ENCODE measurements around the gene TXNRD3. TPM values are rescaled to one million over a fixed set of nuclear protein-coding genes. Genes with fewer than 3 reads are reported as not detected.

TXNRD3 gene
- total and polyA plus RNA-seq, 2 experiments from 2014 or later, result 15.7 to 16.2 TPM

- Histone ChIP-seq H3K9ac (no peak overlapping the region), H3K27me3 (replicated peaks; ENCODE audit: insufficient read depth) (peaks cover 11% of the 10 kb centered on the region), H3K4me2 (ENCODE audit: unreplicated experiment) (no peak overlapping the region), H3F3A (ENCODE audit: insufficient read depth) (peaks cover 16% of the 10 kb centered on the region; the same call in 1 of the 2 replicates), H3K27ac (no peak overlapping the region), H3K79me2 (ENCODE audit: insufficient read depth) (no peaks in the 10 kb centered on the region), H3K9me3 (ENCODE audit: low read depth) (no peaks in the 10 kb centered on the region), H4K20me1 (ENCODE audit: insufficient read depth) (no peaks in the 10 kb centered on the region), H3K9me2 (ENCODE audit: insufficient read depth) (no peaks in the 10 kb centered on the region), H3K36me3 (ENCODE audit: low read depth) (no peaks in the 10 kb centered on the region), H3K4me3 (no peak overlapping the region), H3K4me1 (ENCODE audit: insufficient read depth) (no peaks in the 10 kb centered on the region), H2AFZ (no peak overlapping the region)
- in situ Hi-C loops (cut with MboI), result no loop called here
- DNase-seq, result peak; percentile 50
- 42 to 44% methylated on average over 7 of the region's 7 CpGs for WGBS, 2 experiments (ENCODE audit: low coverage in 1 of 2, low lambda C conversion rate in 2 of 2, missing lambda C conversion rate in 2 of 2)
- TF ChIP-seq EZH2phosphoT487 (IDR thresholded peaks at IDR 0.05; ENCODE audit: insufficient read depth, low read depth), result no peak
- TF ChIP-seq EZH2 (IDR thresholded peaks at IDR 0.05; ENCODE audit: insufficient read depth, poor library complexity, severe bottlenecking), result no peak
Observed at GRCh38 chr3:126684218-126684751, 29.4 kb upstream of the TXNRD3 start.

DNA sequence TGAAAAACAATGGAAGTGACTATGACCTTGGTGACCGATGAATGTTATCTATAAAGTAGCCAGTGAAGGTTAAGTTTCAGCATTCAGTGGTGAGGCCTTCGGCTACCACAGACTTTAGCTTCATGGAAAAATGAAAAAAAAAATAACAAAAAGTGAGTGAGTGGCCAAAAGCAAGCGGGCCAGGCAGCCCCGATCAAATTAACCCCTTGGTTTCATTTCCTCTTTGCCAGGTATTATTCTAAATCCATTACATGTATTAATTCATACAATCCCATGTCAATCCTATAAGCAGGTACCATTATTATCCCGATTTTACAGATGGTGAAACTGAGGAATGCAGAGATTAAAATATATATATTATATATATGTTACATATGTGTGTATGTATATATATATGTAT is 28.1 kb upstream of the TXNRD3 start:
- peaks cover 16% of the 10 kb centered on the region; the same call in 1 of the 2 replicates for H3F3A ChIP-seq (ENCODE audit: insufficient read depth)
- H3K4me3 ChIP-seq, result no peak overlapping the region
- no peak for DNase-seq
- no peaks in the 10 kb centered on the region for H3K36me3 ChIP-seq (ENCODE audit: low read depth)
- no peaks in the 10 kb centered on the region for H3K9me3 ChIP-seq (ENCODE audit: low read depth)
- H3K9ac ChIP-seq, result no peak overlapping the region
- peaks cover 3% of the 10 kb centered on the region for H3K27me3 ChIP-seq (replicated peaks; ENCODE audit: insufficient read depth)
- no peaks in the 10 kb centered on the region for H4K20me1 ChIP-seq (ENCODE audit: insufficient read depth)
- in situ Hi-C loops (cut with MboI), result no loop called here
- H2AFZ ChIP-seq, result no peak overlapping the region
- no peak overlapping the region for H3K4me2 ChIP-seq (ENCODE audit: unreplicated experiment)
- H3K27ac ChIP-seq, result no peak overlapping the region
- no peaks in the 10 kb centered on the region for H3K79me2 ChIP-seq (ENCODE audit: insufficient read depth)
- WGBS, 2 experiments (ENCODE audit: low coverage in 1 of 2, low lambda C conversion rate in 2 of 2, missing lambda C conversion rate in 2 of 2), result 65% methylated on average over 5 of the region's 5 CpGs
- no peak for TF ChIP-seq EZH2 (IDR thresholded peaks at IDR 0.05; ENCODE audit: insufficient read depth, poor library complexity, severe bottlenecking)
- TF ChIP-seq EZH2phosphoT487 (IDR thresholded peaks at IDR 0.05; ENCODE audit: insufficient read depth, low read depth), result no peak
- H3K9me2 ChIP-seq (ENCODE audit: insufficient read depth), result no peaks in the 10 kb centered on the region
- no peaks in the 10 kb centered on the region for H3K4me1 ChIP-seq (ENCODE audit: insufficient read depth)

DNA sequence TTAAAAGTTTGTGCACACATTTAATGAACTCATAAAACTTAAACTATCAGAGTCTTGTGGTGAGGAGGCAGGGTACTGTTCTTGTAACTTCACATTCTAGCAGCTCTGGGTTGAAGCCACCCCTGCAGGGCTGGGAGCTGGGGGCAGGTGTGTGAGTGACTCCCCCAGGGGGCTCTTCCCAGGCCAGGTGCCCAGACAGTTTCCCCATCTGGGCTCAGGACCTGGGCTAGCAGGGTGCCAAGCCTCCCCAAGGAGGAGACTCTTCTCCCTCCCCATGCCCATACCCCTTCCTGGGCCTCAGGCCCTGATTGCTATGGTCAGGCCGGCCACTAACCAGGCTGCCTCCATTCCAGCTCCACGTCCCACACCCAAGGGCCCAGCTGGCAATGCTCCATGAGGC is 27.1 kb upstream of the TXNRD3 start:
- in situ Hi-C loops (cut with MboI), result no loop called here
- DNase-seq, result no peak
- no peak overlapping the region for H3K27ac ChIP-seq
- no peaks in the 10 kb centered on the region for H3K36me3 ChIP-seq (ENCODE audit: low read depth)
- no peaks in the 10 kb centered on the region for H3K9me2 ChIP-seq (ENCODE audit: insufficient read depth)
- H3K4me2 ChIP-seq (ENCODE audit: unreplicated experiment), result no peak overlapping the region
- no peak overlapping the region for H3K4me3 ChIP-seq
- no peak for TF ChIP-seq EZH2phosphoT487 (IDR thresholded peaks at IDR 0.05; ENCODE audit: insufficient read depth, low read depth)
- TF ChIP-seq EZH2 (IDR thresholded peaks at IDR 0.05; ENCODE audit: insufficient read depth, poor library complexity, severe bottlenecking), result no peak
- peaks cover 16% of the 10 kb centered on the region; the same call in 1 of the 2 replicates for H3F3A ChIP-seq (ENCODE audit: insufficient read depth)
- no peaks in the 10 kb centered on the region for H3K9me3 ChIP-seq (ENCODE audit: low read depth)
- no peak overlapping the region for H3K9ac ChIP-seq
- H3K4me1 ChIP-seq (ENCODE audit: insufficient read depth), result no peaks in the 10 kb centered on the region
- no peak overlapping the region for H2AFZ ChIP-seq
- H3K79me2 ChIP-seq (ENCODE audit: insufficient read depth), result no peaks in the 10 kb centered on the region
- WGBS, 2 experiments (ENCODE audit: low coverage in 1 of 2, low lambda C conversion rate in 2 of 2, missing lambda C conversion rate in 2 of 2), result 49 to 54% methylated on average over 2 of the region's 2 CpGs
- H4K20me1 ChIP-seq (ENCODE audit: insufficient read depth), result no peaks in the 10 kb centered on the region
- H3K27me3 ChIP-seq (replicated peaks; ENCODE audit: insufficient read depth), result no peaks in the 10 kb centered on the region; the same call in 1 of the 2 replicates

DNA sequence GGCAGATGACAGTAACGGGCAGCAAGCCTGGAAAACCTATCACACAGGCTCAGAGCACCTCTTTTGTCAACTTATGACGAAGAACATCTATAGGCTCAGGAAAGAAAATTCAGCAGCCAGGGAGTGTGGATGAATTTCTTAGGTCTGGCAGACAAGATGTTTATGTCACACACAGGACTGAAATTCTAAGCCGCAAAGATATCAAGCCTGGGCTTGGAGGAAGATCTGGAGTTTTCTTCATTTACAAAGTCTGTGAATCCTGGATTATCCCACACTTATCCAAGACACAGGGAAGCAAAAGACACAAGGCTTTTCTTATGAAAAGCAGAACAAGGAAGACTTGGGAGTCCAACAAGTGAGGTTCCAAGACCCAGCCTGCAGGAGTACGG is 25.7 kb upstream of the TXNRD3 start:
- H3K4me1 ChIP-seq (ENCODE audit: insufficient read depth), result no peaks in the 10 kb centered on the region
- H3F3A ChIP-seq (ENCODE audit: insufficient read depth), result peaks cover 16% of the 10 kb centered on the region; the same call in 1 of the 2 replicates
- H3K9me2 ChIP-seq (ENCODE audit: insufficient read depth), result no peaks in the 10 kb centered on the region
- H3K4me2 ChIP-seq (ENCODE audit: unreplicated experiment), result no peak overlapping the region
- no peak overlapping the region for H3K27ac ChIP-seq
- H3K9ac ChIP-seq, result no peak overlapping the region
- no peak overlapping the region for H2AFZ ChIP-seq
- in situ Hi-C loops (cut with MboI), result no loop called here
- no peaks in the 10 kb centered on the region for H3K79me2 ChIP-seq (ENCODE audit: insufficient read depth)
- TF ChIP-seq EZH2 (IDR thresholded peaks at IDR 0.05; ENCODE audit: insufficient read depth, poor library complexity, severe bottlenecking) (no peak), EZH2phosphoT487 (IDR thresholded peaks at IDR 0.05; ENCODE audit: insufficient read depth, low read depth) (no peak)
- no peak for DNase-seq
- no peaks in the 10 kb centered on the region for H4K20me1 ChIP-seq (ENCODE audit: insufficient read depth)
- no peaks in the 10 kb centered on the region for H3K9me3 ChIP-seq (ENCODE audit: low read depth)
- WGBS, 2 experiments (ENCODE audit: low coverage in 1 of 2, low lambda C conversion rate in 2 of 2, missing lambda C conversion rate in 2 of 2), result 79 to 89% methylated on average over 4 of the region's 4 CpGs
- H3K36me3 ChIP-seq (ENCODE audit: low read depth), result no peaks in the 10 kb centered on the region
- H3K27me3 ChIP-seq (replicated peaks; ENCODE audit: insufficient read depth), result no peaks in the 10 kb centered on the region; the same call in 1 of the 2 replicates
- H3K4me3 ChIP-seq, result no peak overlapping the region
